Chondrocyte (in vitro differentiated cells): ENCODE measurements around the gene LDB2. TPM values are rescaled to one million over a fixed set of nuclear protein-coding genes. Genes with fewer than 3 reads are reported as not detected.

Experiments used
- DNase-seq: peaks from one replicate; pipeline ENCODE4 v3.0.0; 2021; ENCODE audit warnings: mixed read lengths, low spot score
- H3K27ac Mint-ChIP-seq: one replicate; pipeline ENCODE4 v1.8.0; 2021; ENCODE audit warnings: mild to moderate bottlenecking, moderate library complexity, mixed read lengths; ENCODE audit not compliant: unreplicated experiment
- H3K27me3 Mint-ChIP-seq: 2 replicates; pipeline ENCODE4 v1.8.0; 2021; ENCODE audit warnings: low read depth, mixed read lengths
- H3K36me3 Mint-ChIP-seq: 2 replicates; pipeline ENCODE4 v1.8.0; 2021; ENCODE audit warnings: low read depth, mixed read lengths
- H3K4me1 Mint-ChIP-seq: 2 replicates; pipeline ENCODE4 v1.8.0; 2021; ENCODE audit warnings: low read depth, mild to moderate bottlenecking, mixed read lengths
- H3K4me3 Mint-ChIP-seq: one replicate; pipeline ENCODE4 v1.8.0; 2021; ENCODE audit warnings: mild to moderate bottlenecking, moderate library complexity, mixed read lengths; ENCODE audit not compliant: unreplicated experiment
- H3K9me3 Mint-ChIP-seq: 2 replicates; pipeline ENCODE4 v1.8.0; 2021; ENCODE audit warnings: low read depth, mixed read lengths
- CTCF ChIP-seq: fragments of 200-600 bp; sonication (generic); IDR thresholded peaks from 2 replicates; pipeline ENCODE4 v1.5.0; 2021; ENCODE audit warnings: antibody characterized with exemption, mild to moderate bottlenecking, moderate library complexity
- total RNA-seq: library from RNA; stranded (reverse); gene quantifications from 3 replicates; pipeline ENCODE4 v1.2.1, GENCODE V29; 2021

LDB2 gene
- total RNA-seq, 1 donor from 2014 or later, result 2.0 TPM

GRCh38 chr4:16516796-16517439, 381.5 kb downstream of the LDB2 start:
- peak; percentile 72 for TF ChIP-seq CTCF
- no peak for DNase-seq
- no peaks in the 10 kb centered on the region for H3K27me3 Mint-ChIP-seq
- H3K9me3 Mint-ChIP-seq, result no peaks in the 10 kb centered on the region
- no peaks in the 10 kb centered on the region for H3K4me1 Mint-ChIP-seq
- H3K36me3 Mint-ChIP-seq, result no peaks in the 10 kb centered on the region
- no peak overlapping the region for H3K4me3 Mint-ChIP-seq
- no peak overlapping the region for H3K27ac Mint-ChIP-seq

GRCh38 chr4:16513876-16514275, 384.6 kb downstream of the LDB2 start:
- H3K9me3 Mint-ChIP-seq, result peaks cover 3% of the 10 kb centered on the region
- H3K36me3 Mint-ChIP-seq, result no peaks in the 10 kb centered on the region
- no peak for DNase-seq
- no peaks in the 10 kb centered on the region for H3K4me1 Mint-ChIP-seq
- no peak overlapping the region for H3K4me3 Mint-ChIP-seq
- no peak overlapping the region for H3K27ac Mint-ChIP-seq
- TF ChIP-seq CTCF, result no peak
- no peaks in the 10 kb centered on the region for H3K27me3 Mint-ChIP-seq

- no peaks in the 10 kb centered on the region for H3K4me1 Mint-ChIP-seq
- H3K4me3 Mint-ChIP-seq, result no peak overlapping the region
- DNase-seq, result no peak
- H3K36me3 Mint-ChIP-seq, result peaks cover 3% of the 10 kb centered on the region
- no peak overlapping the region for H3K27ac Mint-ChIP-seq
- peak; percentile 57 for TF ChIP-seq CTCF
- no peaks in the 10 kb centered on the region for H3K27me3 Mint-ChIP-seq
- H3K9me3 Mint-ChIP-seq, result peaks cover 6% of the 10 kb centered on the region
These were observed 389.5 kb downstream of the LDB2 start for GRCh38 chr4:16508968-16509367.

GRCh38 chr4:16505726-16506125, 392.7 kb downstream of the LDB2 start:
- Mint-ChIP-seq H3K27me3 (no peaks in the 10 kb centered on the region), H3K4me1 (no peaks in the 10 kb centered on the region), H3K36me3 (peaks cover 3% of the 10 kb centered on the region), H3K27ac (no peak overlapping the region), H3K4me3 (no peak overlapping the region), H3K9me3 (peaks cover 6% of the 10 kb centered on the region)
- no peak for DNase-seq
- peak; percentile 60 for TF ChIP-seq CTCF

GRCh38 chr4:16505267-16505666, 393.2 kb downstream of the LDB2 start:
- no peak for DNase-seq
- no peak for TF ChIP-seq CTCF
- Mint-ChIP-seq H3K36me3 (peaks cover 3% of the 10 kb centered on the region), H3K9me3 (peaks cover 9% of the 10 kb centered on the region), H3K4me3 (no peak overlapping the region), H3K27ac (no peak overlapping the region), H3K27me3 (no peaks in the 10 kb centered on the region), H3K4me1 (no peaks in the 10 kb centered on the region)
